ENCODE measurements around the gene GTF2A1. TPM values are rescaled to one million over a fixed set of nuclear protein-coding genes. Genes with fewer than 3 reads are reported as not detected.

Gene GTF2A1
- polyA plus RNA-seq, 3 donors: 7.9 to 15.8 (median 9.2) TPM

DNA sequence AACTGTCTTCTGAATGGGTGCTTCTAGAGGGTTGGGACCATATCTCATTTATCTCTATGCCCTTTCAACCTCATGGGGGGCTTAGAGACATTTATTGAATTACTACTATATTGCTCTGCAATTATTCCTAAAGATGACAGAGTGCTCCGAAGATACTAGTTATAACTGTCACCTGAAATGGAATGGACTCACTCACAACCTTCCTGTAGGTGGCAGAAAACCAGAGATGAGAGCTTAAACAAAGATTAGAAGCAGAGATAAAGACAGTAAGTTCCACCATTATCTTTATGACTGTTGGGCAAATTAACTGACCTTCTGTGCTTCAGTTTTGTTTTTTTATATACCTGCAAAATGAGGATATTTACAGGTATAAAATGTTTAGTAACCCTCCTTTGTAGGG is 31.5 kb upstream of the GTF2A1 start:
- Mint-ChIP-seq H3K4me1 (peaks cover 8% of the 10 kb centered on the region), H3K4me3 (no peak overlapping the region), H3K9me3 (peaks cover 0 to 6% (median 2%) of the 10 kb centered on the region in 7 donors), H3K27me3 (ENCODE audit: low read depth in 3 of 3) (no peaks in the 10 kb centered on the region), H3K27ac (no peak overlapping the region), H3K36me3 (no peaks in the 10 kb centered on the region)
- H3K27ac ChIP-seq (ENCODE audit: low read depth in 1 of 2, low read length in 2 of 2): no peak overlapping the region
- TF ChIP-seq, protein P1, sequence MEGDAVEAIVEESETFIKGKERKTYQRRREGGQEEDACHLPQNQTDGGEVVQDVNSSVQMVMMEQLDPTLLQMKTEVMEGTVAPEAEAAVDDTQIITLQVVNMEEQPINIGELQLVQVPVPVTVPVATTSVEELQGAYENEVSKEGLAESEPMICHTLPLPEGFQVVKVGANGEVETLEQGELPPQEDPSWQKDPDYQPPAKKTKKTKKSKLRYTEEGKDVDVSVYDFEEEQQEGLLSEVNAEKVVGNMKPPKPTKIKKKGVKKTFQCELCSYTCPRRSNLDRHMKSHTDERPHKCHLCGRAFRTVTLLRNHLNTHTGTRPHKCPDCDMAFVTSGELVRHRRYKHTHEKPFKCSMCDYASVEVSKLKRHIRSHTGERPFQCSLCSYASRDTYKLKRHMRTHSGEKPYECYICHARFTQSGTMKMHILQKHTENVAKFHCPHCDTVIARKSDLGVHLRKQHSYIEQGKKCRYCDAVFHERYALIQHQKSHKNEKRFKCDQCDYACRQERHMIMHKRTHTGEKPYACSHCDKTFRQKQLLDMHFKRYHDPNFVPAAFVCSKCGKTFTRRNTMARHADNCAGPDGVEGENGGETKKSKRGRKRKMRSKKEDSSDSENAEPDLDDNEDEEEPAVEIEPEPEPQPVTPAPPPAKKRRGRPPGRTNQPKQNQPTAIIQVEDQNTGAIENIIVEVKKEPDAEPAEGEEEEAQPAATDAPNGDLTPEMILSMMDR (IDR thresholded peaks at IDR 0.05): no peak
- no peak overlapping the region for H2AFZ ChIP-seq (ENCODE audit: insufficient read depth, low read depth, low read length, poor library complexity, severe bottlenecking)
- intact Hi-C loops (cut with micrococcal nuclease): no loop called here
- no peak for DNase-seq
- H4K20me1 ChIP-seq (ENCODE audit: insufficient read depth, low read length): no peaks in the 10 kb centered on the region
- no peaks in the 10 kb centered on the region for H3K27me3 ChIP-seq (ENCODE audit: control insufficient read depth in 2 of 2, insufficient read depth in 2 of 2, low read length in 2 of 2)
- H3K79me2 ChIP-seq (ENCODE audit: insufficient read depth, low read length): no peaks in the 10 kb centered on the region
- no peaks in the 10 kb centered on the region for H3K9me3 ChIP-seq (replicated peaks in 1 of 2; ENCODE audit: control insufficient read depth in 1 of 2, insufficient read depth in 1 of 2, low read length in 2 of 2)
- H3K4me3 ChIP-seq (replicated peaks in 1 of 3; ENCODE audit: low read depth in 2 of 3, low read length in 3 of 3): no peak overlapping the region
- no peaks in the 10 kb centered on the region for H3K36me3 ChIP-seq (replicated peaks in 1 of 2; ENCODE audit: control insufficient read depth in 1 of 2, insufficient read depth in 2 of 2, low read length in 2 of 2)
- peaks cover 0 to 3% of the 10 kb centered on the region in 2 donors for H3K4me1 ChIP-seq (ENCODE audit: control insufficient read depth in 1 of 2, insufficient read depth in 2 of 2, low read length in 2 of 2)
- WGBS (ENCODE audit: insufficient coverage): no CpG with 5 or more reads among the region's 1 CpG
- no peak overlapping the region for H3K4me2 ChIP-seq (replicated peaks; ENCODE audit: extremely low read depth, low read length, poor library complexity, severe bottlenecking)
- no peak overlapping the region for H3K9ac ChIP-seq (ENCODE audit: insufficient read depth, low read length, poor library complexity, severe bottlenecking)

DNA sequence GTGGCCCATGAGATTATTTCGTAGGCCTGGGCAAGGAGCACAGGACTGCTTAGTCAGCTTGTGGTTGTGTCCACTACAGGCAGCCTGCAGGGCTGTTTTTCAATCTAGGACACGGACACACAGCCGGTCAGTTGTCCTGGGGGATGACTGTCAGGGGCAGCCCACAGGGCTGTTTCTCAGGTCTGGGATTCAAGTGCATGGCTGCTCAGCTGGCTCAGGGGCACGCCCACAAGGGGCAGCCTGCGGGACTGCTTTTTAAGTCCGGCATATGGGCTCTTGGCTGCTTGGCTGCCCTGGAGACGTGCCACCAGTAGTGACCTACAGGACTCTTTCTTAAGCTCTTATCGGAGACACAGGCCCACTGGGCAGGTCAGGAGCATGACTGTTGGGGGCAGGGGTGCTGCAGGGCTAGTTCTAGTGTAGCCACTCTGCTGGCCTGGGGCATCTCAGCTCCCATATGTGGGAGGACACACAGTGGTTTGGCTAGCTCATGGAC is 26.6 kb upstream of the GTF2A1 start:
- TF ChIP-seq, protein P1 (IDR thresholded peaks at IDR 0.05): no peak
- Mint-ChIP-seq H3K4me1 (no peaks in the 10 kb centered on the region), H3K27me3 (ENCODE audit: low read depth in 3 of 3) (peaks cover 0 to 3% (median 2%) of the 10 kb centered on the region in 3 donors), H3K4me3 (no peak overlapping the region), H3K9me3 (peaks cover 8 to 26% (median 23%) of the 10 kb centered on the region in 7 donors), H3K36me3 (no peaks in the 10 kb centered on the region), H3K27ac (no peak overlapping the region)
- no peak for DNase-seq
- H3K9ac ChIP-seq (ENCODE audit: insufficient read depth, low read length, poor library complexity, severe bottlenecking): no peak overlapping the region
- no peaks in the 10 kb centered on the region for H3K9me3 ChIP-seq (replicated peaks in 1 of 2; ENCODE audit: control insufficient read depth in 1 of 2, insufficient read depth in 1 of 2, low read length in 2 of 2)
- H4K20me1 ChIP-seq (ENCODE audit: insufficient read depth, low read length): no peaks in the 10 kb centered on the region
- H3K27me3 ChIP-seq (ENCODE audit: control insufficient read depth in 2 of 2, insufficient read depth in 2 of 2, low read length in 2 of 2): no peaks in the 10 kb centered on the region
- intact Hi-C loops (cut with micrococcal nuclease): no loop called here
- H3K4me3 ChIP-seq (replicated peaks in 1 of 3; ENCODE audit: low read depth in 2 of 3, low read length in 3 of 3): no peak overlapping the region
- 81% methylated on average over 7 of the region's 8 CpGs for WGBS (ENCODE audit: insufficient coverage)
- H3K79me2 ChIP-seq (ENCODE audit: insufficient read depth, low read length): no peaks in the 10 kb centered on the region
- H3K36me3 ChIP-seq (replicated peaks in 1 of 2; ENCODE audit: control insufficient read depth in 1 of 2, insufficient read depth in 2 of 2, low read length in 2 of 2): no peaks in the 10 kb centered on the region
- H3K27ac ChIP-seq (ENCODE audit: low read depth in 1 of 2, low read length in 2 of 2): no peak overlapping the region
- H3K4me2 ChIP-seq (replicated peaks; ENCODE audit: extremely low read depth, low read length, poor library complexity, severe bottlenecking): no peak overlapping the region
- no peak overlapping the region for H2AFZ ChIP-seq (ENCODE audit: insufficient read depth, low read depth, low read length, poor library complexity, severe bottlenecking)
- no peaks in the 10 kb centered on the region for H3K4me1 ChIP-seq (ENCODE audit: control insufficient read depth in 1 of 2, insufficient read depth in 2 of 2, low read length in 2 of 2)

Data from CD14-positive monocyte (primary cell).